Esophagus muscularis mucosa (tissue), 3 donors: ENCODE results near the gene GTF3C4.

Experiments used
- POLR2A ChIP-seq: fragments of 450-650 bp; IDR thresholded peaks from one replicate; pipeline ENCODE4 v1.6.1; 2017; ENCODE audit warnings: antibody characterized with exemption, moderate library complexity, mild to moderate bottlenecking, low read depth
- POLR2AphosphoS5 ChIP-seq, 2 donors: sonication (generic); formaldehyde crosslinking; IDR thresholded peaks; one replicate each; pipeline ENCODE4 v1.6.1; 2017; ENCODE audit warnings: antibody characterized with exemption in 2 of 2
- TF ChIP-seq, protein P1 (sequence below), 3 experiments: fragments of 200-600 bp in 2 of 3; fragments of 450-650 bp in 1 of 3; sonication (generic) in 2 of 3; IDR thresholded peaks; one replicate each; pipeline ENCODE4 v1.5.1; 2017 to 2019; ENCODE audit warnings: antibody characterized with exemption in 3 of 3, mild to moderate bottlenecking in 2 of 3, moderate library complexity in 1 of 3

DNA sequence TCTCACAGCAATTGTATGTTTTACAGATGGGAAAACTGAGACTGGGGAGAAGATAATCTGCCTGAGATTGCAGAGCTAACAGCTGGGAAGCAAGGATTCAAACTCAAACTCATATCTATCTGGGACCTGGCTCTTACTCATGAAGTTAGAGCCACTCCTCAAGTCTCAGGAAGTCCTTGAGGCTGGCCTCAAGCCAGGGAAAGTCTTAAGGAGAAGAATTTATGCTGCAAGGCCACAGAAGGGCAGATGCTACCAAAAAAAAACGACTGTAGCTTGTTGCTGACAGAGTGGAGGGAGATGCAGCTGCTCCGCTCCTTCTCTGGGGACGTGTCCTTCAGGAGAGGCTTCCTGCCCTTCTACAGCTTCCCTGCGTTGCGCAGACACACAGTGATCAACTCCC lies 48.1 kb upstream of the GTF3C4 start:
- TF ChIP-seq POLR2AphosphoS5 (IDR thresholded peaks at IDR 0.05) (no peak), POLR2A (no peak)
- TF ChIP-seq, protein P1, sequence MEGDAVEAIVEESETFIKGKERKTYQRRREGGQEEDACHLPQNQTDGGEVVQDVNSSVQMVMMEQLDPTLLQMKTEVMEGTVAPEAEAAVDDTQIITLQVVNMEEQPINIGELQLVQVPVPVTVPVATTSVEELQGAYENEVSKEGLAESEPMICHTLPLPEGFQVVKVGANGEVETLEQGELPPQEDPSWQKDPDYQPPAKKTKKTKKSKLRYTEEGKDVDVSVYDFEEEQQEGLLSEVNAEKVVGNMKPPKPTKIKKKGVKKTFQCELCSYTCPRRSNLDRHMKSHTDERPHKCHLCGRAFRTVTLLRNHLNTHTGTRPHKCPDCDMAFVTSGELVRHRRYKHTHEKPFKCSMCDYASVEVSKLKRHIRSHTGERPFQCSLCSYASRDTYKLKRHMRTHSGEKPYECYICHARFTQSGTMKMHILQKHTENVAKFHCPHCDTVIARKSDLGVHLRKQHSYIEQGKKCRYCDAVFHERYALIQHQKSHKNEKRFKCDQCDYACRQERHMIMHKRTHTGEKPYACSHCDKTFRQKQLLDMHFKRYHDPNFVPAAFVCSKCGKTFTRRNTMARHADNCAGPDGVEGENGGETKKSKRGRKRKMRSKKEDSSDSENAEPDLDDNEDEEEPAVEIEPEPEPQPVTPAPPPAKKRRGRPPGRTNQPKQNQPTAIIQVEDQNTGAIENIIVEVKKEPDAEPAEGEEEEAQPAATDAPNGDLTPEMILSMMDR (IDR thresholded peaks at IDR 0.05): no peak
